PC-9 (cell line): ENCODE results near the gene ZNF581. TPM values are rescaled to one million over a fixed set of nuclear protein-coding genes. Genes with fewer than 3 reads are reported as not detected.

Experiments
- BruUV-seq: library from RNA; stranded (reverse); fragments of 400-500 nt; replicated peaks from 2 replicates; lab custom pipeline; 2021; lab: Mats Ljungman, UMichigan
- CTCF ChIA-PET: fragments of 300-600 bp; sonication (Branson Sonifier 250); formaldehyde crosslinking; loops from one replicate; lab custom pipeline; 2022; ENCODE audit warnings: antibody characterized with exemption; lab: Charles Lee
- POLR2A ChIA-PET: fragments of 300-600 bp; sonication (Branson Sonifier 250); formaldehyde crosslinking; loops from one replicate; lab custom pipeline; 2022; ENCODE audit warnings: antibody characterized with exemption; ENCODE audit not compliant: unreplicated experiment; lab: Charles Lee
- DNase-seq, 2 experiments: peaks; one replicate each; pipeline versions ENCODE4 v3.0.0 to v3.0.0-alpha.2; 2015 to 2022; ENCODE audit warnings: mixed read lengths in 1 of 2
- H2AFZ ChIP-seq: fragments of 200-600 bp; sonication (generic); 2 replicates; pipeline ENCODE4 v1.8.1; 2017; ENCODE audit warnings: antibody characterized with exemption
- H3F3A ChIP-seq: fragments of 200-600 bp; sonication (generic); 2 replicates; pipeline ENCODE4 v1.8.1; 2017; ENCODE audit warnings: antibody characterized with exemption, mild to moderate bottlenecking, low read depth; ENCODE audit not compliant: insufficient read depth
- H3K27ac ChIP-seq: fragments of 200-600 bp; sonication (generic); 2 replicates; pipeline ENCODE4 v1.6.1; 2016; ENCODE audit warnings: mixed run types
- H3K27me3 ChIP-seq: fragments of 200-600 bp; sonication (generic); 2 replicates; pipeline ENCODE4 v1.6.1; 2016; ENCODE audit warnings: low read depth, mixed run types; ENCODE audit not compliant: insufficient read depth
- H3K36me3 ChIP-seq: fragments of 200-600 bp; sonication (generic); 2 replicates; pipeline ENCODE4 v1.6.1; 2016; ENCODE audit warnings: low read depth, mixed run types
- H3K4me1 ChIP-seq: fragments of 200-600 bp; sonication (generic); replicated peaks from 2 replicates; pipeline ENCODE4 v1.6.1; 2016; ENCODE audit warnings: mixed run types; ENCODE audit not compliant: insufficient read depth
- H3K4me2 ChIP-seq: fragments of 200-600 bp; sonication (generic); 2 replicates; pipeline ENCODE4 v1.6.1; 2017; ENCODE audit warnings: mixed run types
- H3K4me3 ChIP-seq: fragments of 200-600 bp; sonication (generic); 2 replicates; pipeline ENCODE4 v1.6.1; 2016; ENCODE audit warnings: mixed run types
- H3K79me2 ChIP-seq: fragments of 200-600 bp; sonication (generic); 2 replicates; pipeline ENCODE4 v1.6.1; 2017; ENCODE audit warnings: low read depth, mixed run types
- H3K9me2 ChIP-seq: fragments of 200-600 bp; sonication (generic); 2 replicates; pipeline ENCODE4 v1.8.1; 2017; ENCODE audit warnings: mild to moderate bottlenecking; ENCODE audit not compliant: insufficient read depth
- H3K9me3 ChIP-seq: fragments of 200-600 bp; sonication (generic); 2 replicates; pipeline ENCODE4 v1.8.1; 2016; ENCODE audit warnings: low read depth; ENCODE audit not compliant: insufficient read depth
- H4K20me1 ChIP-seq: fragments of 200-600 bp; sonication (generic); 2 replicates; pipeline ENCODE4 v1.8.1; 2017; ENCODE audit not compliant: insufficient read depth
- EZH2 ChIP-seq: fragments of 200-600 bp; sonication (generic); IDR thresholded peaks from 2 replicates; pipeline ENCODE4 v1.8.0; 2017; ENCODE audit warnings: antibody characterized with exemption, low read depth
- intact Hi-C: fragments of 100-400 bp; cut with micrococcal nuclease; formaldehyde crosslinking; loops from one replicate; pipeline ENCODE4 v1.10.0; 2022; ENCODE audit not compliant: unreplicated experiment
- total RNA-seq: library from RNA; stranded (reverse); gene quantifications from 2 replicates; pipeline ENCODE4 v1.2.3, GENCODE V29; 2021
- TF ChIP-seq, protein P1 (sequence below): fragments of 200-600 bp; sonication (generic); conservative IDR thresholded peaks from 2 replicates; pipeline ENCODE4 v1.6.1; 2017; ENCODE audit warnings: mixed run types, antibody characterized with exemption, mild to moderate bottlenecking, moderate library complexity

ZNF581 gene
- total RNA-seq, 1 experiment from 2014 or later: 53.5 TPM

DNA sequence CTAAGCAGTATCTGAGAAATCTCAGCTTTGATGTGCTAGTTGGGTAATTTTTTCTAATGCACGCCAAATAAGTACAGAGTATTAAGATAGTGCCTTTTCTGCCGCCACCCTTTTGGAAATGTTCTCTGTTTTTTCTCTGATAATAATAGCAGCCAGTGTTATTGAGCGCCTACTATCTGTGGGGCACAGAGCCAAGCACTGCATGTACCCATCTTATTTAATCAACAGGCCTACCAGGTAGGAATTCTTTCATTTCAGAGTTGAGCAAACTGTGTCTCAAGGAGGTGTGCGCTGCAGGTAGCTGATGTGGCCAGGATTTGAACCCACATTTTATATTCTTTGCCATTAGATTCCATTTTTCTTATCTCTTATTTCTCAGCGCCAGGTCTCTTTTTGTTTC, 32.9 kb downstream of the ZNF581 start:
- H3K36me3 ChIP-seq: peaks cover 40% of the 10 kb centered on the region
- intact Hi-C loops: no loop called here
- peaks cover 32% of the 10 kb centered on the region for H3F3A ChIP-seq
- peaks cover 84% of the 10 kb centered on the region for H3K79me2 ChIP-seq
- TF ChIP-seq EZH2: no peak
- TF ChIP-seq, protein P1, sequence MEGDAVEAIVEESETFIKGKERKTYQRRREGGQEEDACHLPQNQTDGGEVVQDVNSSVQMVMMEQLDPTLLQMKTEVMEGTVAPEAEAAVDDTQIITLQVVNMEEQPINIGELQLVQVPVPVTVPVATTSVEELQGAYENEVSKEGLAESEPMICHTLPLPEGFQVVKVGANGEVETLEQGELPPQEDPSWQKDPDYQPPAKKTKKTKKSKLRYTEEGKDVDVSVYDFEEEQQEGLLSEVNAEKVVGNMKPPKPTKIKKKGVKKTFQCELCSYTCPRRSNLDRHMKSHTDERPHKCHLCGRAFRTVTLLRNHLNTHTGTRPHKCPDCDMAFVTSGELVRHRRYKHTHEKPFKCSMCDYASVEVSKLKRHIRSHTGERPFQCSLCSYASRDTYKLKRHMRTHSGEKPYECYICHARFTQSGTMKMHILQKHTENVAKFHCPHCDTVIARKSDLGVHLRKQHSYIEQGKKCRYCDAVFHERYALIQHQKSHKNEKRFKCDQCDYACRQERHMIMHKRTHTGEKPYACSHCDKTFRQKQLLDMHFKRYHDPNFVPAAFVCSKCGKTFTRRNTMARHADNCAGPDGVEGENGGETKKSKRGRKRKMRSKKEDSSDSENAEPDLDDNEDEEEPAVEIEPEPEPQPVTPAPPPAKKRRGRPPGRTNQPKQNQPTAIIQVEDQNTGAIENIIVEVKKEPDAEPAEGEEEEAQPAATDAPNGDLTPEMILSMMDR: no peak
- ChIA-PET CTCF (interaction anchor here (0.5 to 0.7 kb wide), 2 partner anchors 9 to 444 kb away, joined by 5 to 7 read pairs; no protein-coding TSS in a partner anchor), POLR2A (no interaction called here)
- no peaks in the 10 kb centered on the region for H3K9me2 ChIP-seq
- no peak overlapping the region for H3K27ac ChIP-seq
- no peaks in the 10 kb centered on the region for H3K9me3 ChIP-seq
- peaks cover 57% of the 10 kb centered on the region for H4K20me1 ChIP-seq
- H2AFZ ChIP-seq: no peak overlapping the region
- peaks cover 26% of the 10 kb centered on the region for H3K4me1 ChIP-seq
- H3K4me3 ChIP-seq: peak overlapping the region; percentile 93
- peak overlapping the region; percentile 92 for H3K4me2 ChIP-seq
- H3K27me3 ChIP-seq: no peaks in the 10 kb centered on the region
- no TSS peak for BruUV-seq
- no peak for DNase-seq

DNA sequence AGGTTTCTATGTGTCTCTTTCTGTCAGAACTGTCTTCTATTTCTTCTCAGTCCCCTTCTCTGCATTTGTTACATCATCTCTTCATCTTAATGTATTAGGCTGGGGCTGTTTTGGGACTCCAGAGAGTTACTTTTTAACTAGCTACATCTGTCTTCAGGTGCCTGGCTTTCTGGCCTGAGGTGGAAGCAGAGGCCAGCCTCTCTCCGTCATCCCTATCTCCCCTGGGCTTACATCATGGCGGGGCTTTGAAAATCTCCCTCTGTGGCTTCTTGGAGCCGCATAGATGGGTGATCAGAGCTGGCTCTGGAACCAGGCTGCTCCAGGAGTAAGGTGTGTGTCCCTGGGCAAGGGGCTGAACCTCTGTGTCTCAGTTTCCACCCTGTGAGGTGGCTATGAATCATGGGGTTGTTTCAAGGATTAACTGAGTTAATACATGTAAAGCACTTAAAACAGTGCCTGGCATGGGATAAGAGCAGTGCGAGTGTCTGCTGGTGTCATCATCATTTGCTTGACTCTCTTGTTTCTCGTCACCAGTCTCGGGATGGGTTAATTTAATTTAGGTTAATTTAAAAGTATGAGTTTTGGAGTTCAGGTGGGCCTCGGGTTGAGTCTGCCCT, 33.5 kb downstream of the ZNF581 start:
- POLR2A ChIA-PET: no interaction called here
- DNase-seq: no peak
- no TSS peak for BruUV-seq
- H3K4me1 ChIP-seq: peaks cover 26% of the 10 kb centered on the region
- H3K27me3 ChIP-seq: no peaks in the 10 kb centered on the region
- peaks cover 46% of the 10 kb centered on the region for H3K36me3 ChIP-seq
- no peak overlapping the region for H3K27ac ChIP-seq
- 0 out of 2 replicates have a peak overlapping the region, but pooled peaks have one; percentile 93 for H3K4me3 ChIP-seq
- H3F3A ChIP-seq: peaks cover 26% of the 10 kb centered on the region
- H3K9me2 ChIP-seq: no peaks in the 10 kb centered on the region
- intact Hi-C loops: no loop called here
- CTCF ChIA-PET: no interaction called here
- H3K79me2 ChIP-seq: peaks cover 80% of the 10 kb centered on the region
- peaks cover 57% of the 10 kb centered on the region for H4K20me1 ChIP-seq
- TF ChIP-seq, protein P1: no peak
- TF ChIP-seq EZH2: no peak
- no peak overlapping the region for H2AFZ ChIP-seq
- peak overlapping the region; percentile 92 for H3K4me2 ChIP-seq
- no peaks in the 10 kb centered on the region for H3K9me3 ChIP-seq

DNA sequence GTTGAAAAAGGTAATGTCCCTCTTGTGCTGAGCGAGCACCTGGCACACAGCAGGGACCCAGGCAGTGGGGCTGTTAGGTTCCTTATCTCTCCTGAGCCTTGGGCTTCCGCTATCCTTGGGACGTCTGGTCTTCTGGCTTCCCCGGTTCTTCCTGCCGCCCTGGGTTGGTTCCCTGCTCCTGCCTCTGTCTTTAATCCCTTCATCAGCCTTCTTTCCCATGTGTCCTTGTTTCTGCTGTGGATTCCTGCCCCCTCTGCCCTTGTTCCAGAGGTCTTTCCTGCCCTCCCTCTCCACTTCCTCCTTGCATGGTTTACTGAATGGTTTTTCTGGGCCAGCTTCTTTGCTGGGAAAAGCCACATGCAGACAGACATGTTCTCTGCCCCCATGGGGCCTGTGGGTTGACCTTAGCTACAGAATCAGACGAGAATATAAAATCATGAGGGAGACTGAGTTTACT, 34.2 kb downstream of the ZNF581 start:
- H3K4me1 ChIP-seq: peaks cover 20% of the 10 kb centered on the region
- H3K36me3 ChIP-seq: peaks cover 44% of the 10 kb centered on the region
- no peak overlapping the region for H3K4me3 ChIP-seq
- H3K4me2 ChIP-seq: peak overlapping the region; percentile 92; the same call in 1 of the 2 replicates
- ChIA-PET CTCF (no interaction called here), POLR2A (no interaction called here)
- peaks cover 55% of the 10 kb centered on the region for H4K20me1 ChIP-seq
- BruUV-seq: no TSS peak
- no peak for DNase-seq
- no peaks in the 10 kb centered on the region for H3K9me2 ChIP-seq
- peaks cover 20% of the 10 kb centered on the region for H3F3A ChIP-seq
- H3K27me3 ChIP-seq: no peaks in the 10 kb centered on the region
- TF ChIP-seq EZH2: no peak
- TF ChIP-seq, protein P1: no peak
- no peak overlapping the region for H2AFZ ChIP-seq
- no peaks in the 10 kb centered on the region for H3K9me3 ChIP-seq
- intact Hi-C loops: no loop called here
- no peak overlapping the region for H3K27ac ChIP-seq
- H3K79me2 ChIP-seq: peaks cover 74% of the 10 kb centered on the region
